ENCODE data around the gene FYTTD1.

FYTTD1 gene

DNA sequence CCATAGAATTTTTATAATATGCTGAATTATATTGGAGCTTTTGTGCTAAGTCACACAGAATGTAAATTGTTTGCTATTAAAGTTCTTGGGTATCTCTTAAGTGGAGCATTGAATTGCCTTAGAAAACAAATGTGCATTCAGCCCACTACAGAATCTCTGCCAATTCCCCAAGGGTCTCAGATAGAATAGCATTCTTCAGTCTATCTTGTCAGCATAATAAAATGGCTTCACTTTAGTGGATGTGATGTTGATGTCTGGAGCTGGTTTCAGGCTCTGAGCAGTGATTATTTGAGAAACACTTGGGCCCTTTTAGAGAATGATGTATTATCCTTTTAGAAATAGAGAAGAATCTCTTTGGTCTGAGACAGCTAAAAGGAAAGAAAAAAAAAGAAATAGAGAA is 86.6 kb downstream of the FYTTD1 start:
- no peak for DNase-seq (ENCODE audit: low spot score)

Measured in HuH-7.5 (cell line).